ENCODE measurements around the gene MAPK9. TPM values are rescaled to one million over a fixed set of nuclear protein-coding genes. Genes with fewer than 3 reads are reported as not detected.

MAPK9 gene
- total RNA-seq, 1 experiment from 2014 or later: 38.6 TPM

- no peak overlapping the region for H4K5ac ChIP-seq (ENCODE audit: insufficient read length, low read depth, low read length)
- Mint-ChIP-seq H3K27me3 (ENCODE audit: low read depth) (no peaks in the 10 kb centered on the region), H3K4me1 (peaks cover 9 to 10% of the 10 kb centered on the region in 2 experiments), H3K36me3 (ENCODE audit: insufficient read depth in 1 of 3, low read depth in 3 of 3) (peaks cover 8 to 62% (median 52%) of the 10 kb centered on the region in 3 experiments; a peak in 6 of 7 replicates), H3K9me3 (no peaks in the 10 kb centered on the region), H3K4me3 (no peak overlapping the region), H3K27ac (peak overlapping the region in 2 of 3 experiments; percentile 15 to 76; a peak in 4 of 7 replicates)
- H2BK5ac ChIP-seq (ENCODE audit: insufficient read length, low read length): no peak overlapping the region
- no peak overlapping the region for H2AFZ ChIP-seq (ENCODE audit: low read length)
- no peak overlapping the region for H3K4me2 ChIP-seq (ENCODE audit: insufficient read depth, insufficient read length, low read length)
- H3K27me3 ChIP-seq (ENCODE audit: insufficient read depth, low read length): no peaks in the 10 kb centered on the region
- H3K9me3 ChIP-seq (ENCODE audit: control insufficient read depth, low read depth, low read length): no peaks in the 10 kb centered on the region
- no peak overlapping the region for H2BK12ac ChIP-seq (ENCODE audit: insufficient read length, low read depth, low read length)
- H3T11ph ChIP-seq (ENCODE audit: low read length): no peak overlapping the region
- no peaks in the 10 kb centered on the region for H3K23me2 ChIP-seq (ENCODE audit: insufficient read length, low read depth, low read length, poor library complexity, severe bottlenecking)
- H3K4me1 ChIP-seq (ENCODE audit: insufficient read depth, low read length): no peaks in the 10 kb centered on the region
- no peaks in the 10 kb centered on the region for H3K79me1 ChIP-seq (ENCODE audit: insufficient read depth, low read depth, low read length, poor library complexity, severe bottlenecking)
- no peak overlapping the region for H2AK5ac ChIP-seq (ENCODE audit: insufficient read length, low read length)
- no peak overlapping the region for H3K56ac ChIP-seq (ENCODE audit: insufficient read length, low read depth, low read length)
- H2BK15ac ChIP-seq (ENCODE audit: low read depth, low read length): no peak overlapping the region
- no peak overlapping the region for H4K8ac ChIP-seq (replicated peaks; ENCODE audit: insufficient read length, low read depth, low read length)
- WGBS (ENCODE audit: extremely low coverage, insufficient read length, low lambda C conversion rate): no CpG with 5 or more reads among the region's 5 CpGs
- DNase-seq: no peak
- no peak overlapping the region for H3K23ac ChIP-seq (ENCODE audit: insufficient read length, low read depth, low read length)
- 0 out of 2 replicates have a peak, but pooled peaks cover 2% of the 10 kb centered on the region for H3K79me2 ChIP-seq (ENCODE audit: insufficient read depth, low read length)
- H2BK120ac ChIP-seq (ENCODE audit: low read depth, low read length, poor library complexity, severe bottlenecking): no peak overlapping the region
- no peak overlapping the region for H2BK20ac ChIP-seq (ENCODE audit: low read depth, low read length, poor library complexity, severe bottlenecking)
- H3K4ac ChIP-seq (ENCODE audit: low read depth, low read length): no peak overlapping the region
- H3K14ac ChIP-seq (ENCODE audit: insufficient read depth, low read length): no peak overlapping the region
- H3K9ac ChIP-seq (ENCODE audit: extremely low read depth, insufficient read length, low read length): no peak overlapping the region
- H3K18ac ChIP-seq (ENCODE audit: insufficient read length, low read depth, low read length): no peak overlapping the region
- no peak overlapping the region for H3K27ac ChIP-seq (ENCODE audit: insufficient read length, low read depth, low read length)
- H4K91ac ChIP-seq (ENCODE audit: insufficient read length, low read depth, low read length): no peak overlapping the region
- TF ChIP-seq, protein P1, sequence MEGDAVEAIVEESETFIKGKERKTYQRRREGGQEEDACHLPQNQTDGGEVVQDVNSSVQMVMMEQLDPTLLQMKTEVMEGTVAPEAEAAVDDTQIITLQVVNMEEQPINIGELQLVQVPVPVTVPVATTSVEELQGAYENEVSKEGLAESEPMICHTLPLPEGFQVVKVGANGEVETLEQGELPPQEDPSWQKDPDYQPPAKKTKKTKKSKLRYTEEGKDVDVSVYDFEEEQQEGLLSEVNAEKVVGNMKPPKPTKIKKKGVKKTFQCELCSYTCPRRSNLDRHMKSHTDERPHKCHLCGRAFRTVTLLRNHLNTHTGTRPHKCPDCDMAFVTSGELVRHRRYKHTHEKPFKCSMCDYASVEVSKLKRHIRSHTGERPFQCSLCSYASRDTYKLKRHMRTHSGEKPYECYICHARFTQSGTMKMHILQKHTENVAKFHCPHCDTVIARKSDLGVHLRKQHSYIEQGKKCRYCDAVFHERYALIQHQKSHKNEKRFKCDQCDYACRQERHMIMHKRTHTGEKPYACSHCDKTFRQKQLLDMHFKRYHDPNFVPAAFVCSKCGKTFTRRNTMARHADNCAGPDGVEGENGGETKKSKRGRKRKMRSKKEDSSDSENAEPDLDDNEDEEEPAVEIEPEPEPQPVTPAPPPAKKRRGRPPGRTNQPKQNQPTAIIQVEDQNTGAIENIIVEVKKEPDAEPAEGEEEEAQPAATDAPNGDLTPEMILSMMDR (conservative IDR thresholded peaks at IDR 0.05): no peak
- no peaks in the 10 kb centered on the region for H4K20me1 ChIP-seq (ENCODE audit: control insufficient read depth, insufficient read depth, insufficient read length)
These were observed 56.8 kb downstream of the MAPK9 start for GRCh38 chr5:180235077-180235476.

All from H9 (cell line).